Lower lobe of right lung (tissue), 2 donors: ENCODE data around the gene RAP1A. TPM values are rescaled to one million over a fixed set of nuclear protein-coding genes. Genes with fewer than 3 reads are reported as not detected.
"Not testable (repeated sequence)": the region's sequence is repeated elsewhere in the genome, so short reads cannot be mapped to it uniquely, and the experiment has no call there.

Source experiments
- ATAC-seq, 2 donors: fragments of 200-7000 bp; cut with Tn5 transposase; one replicate each; pipeline ENCODE4 v1.9.1; 2020 to 2022; ENCODE audit warnings: mild to moderate bottlenecking in 2 of 2, moderate library complexity in 2 of 2
- DNase-seq: peaks from one replicate; pipeline ENCODE4 v3.0.0-alpha.2; 2020
- H3K27ac ChIP-seq: fragments of 200-600 bp; one replicate; pipeline ENCODE4 v1.8.0; 2022
- H3K27me3 ChIP-seq: fragments of 200-600 bp; one replicate; pipeline ENCODE4 v1.8.0; 2022; ENCODE audit warnings: low read depth
- H3K36me3 ChIP-seq: fragments of 200-600 bp; one replicate; pipeline ENCODE4 v1.8.0; 2022; ENCODE audit warnings: mild to moderate bottlenecking
- H3K4me1 ChIP-seq: fragments of 200-600 bp; one replicate; pipeline ENCODE4 v1.8.0; 2022
- H3K4me3 ChIP-seq: fragments of 200-600 bp; one replicate; pipeline ENCODE4 v1.8.0; 2022; ENCODE audit warnings: mild to moderate bottlenecking
- H3K9me3 ChIP-seq: fragments of 200-600 bp; one replicate; pipeline ENCODE4 v1.8.0; 2022
- intact Hi-C: fragments of 100-400 bp; cut with DNase I; formaldehyde crosslinking; loops from one replicate; pipeline ENCODE4 v1.11.0; 2022
- total RNA-seq: library from RNA; stranded (reverse); fragmentation: NEBNext Ultra II Directional; extraction: Animal tissue kit (Norgen Biotek cat#: 25700); gene quantifications from one replicate; pipeline ENCODE4 v1.2.1, GENCODE V29; 2021
- TF ChIP-seq, protein P1 (sequence below): fragments of 200-600 bp; IDR thresholded peaks from one replicate; pipeline ENCODE4 v1.8.0; 2022; ENCODE audit warnings: antibody characterized with exemption, mild to moderate bottlenecking
- donor health status: DM: no; HTN: yes; CAD: no; lungs with severe emphysema.

The RAP1A gene
- total RNA-seq, 1 donor from 2014 or later = 134 TPM

- DNase-seq = no peak
- H3K27ac ChIP-seq = no peak overlapping the region
- H3K4me1 ChIP-seq = peaks cover 54% of the 10 kb centered on the region
Observed at GRCh38 chr1:111669268-111669667, 49.7 kb downstream of the RAP1A start.

GRCh38 chr1:111671852-111672251, 52.3 kb downstream of the RAP1A start:
- H3K4me1 ChIP-seq = peaks cover 30% of the 10 kb centered on the region
- DNase-seq (no peak), ATAC-seq (no peak)
- no peak overlapping the region for H3K27ac ChIP-seq
- TF ChIP-seq, protein P1, sequence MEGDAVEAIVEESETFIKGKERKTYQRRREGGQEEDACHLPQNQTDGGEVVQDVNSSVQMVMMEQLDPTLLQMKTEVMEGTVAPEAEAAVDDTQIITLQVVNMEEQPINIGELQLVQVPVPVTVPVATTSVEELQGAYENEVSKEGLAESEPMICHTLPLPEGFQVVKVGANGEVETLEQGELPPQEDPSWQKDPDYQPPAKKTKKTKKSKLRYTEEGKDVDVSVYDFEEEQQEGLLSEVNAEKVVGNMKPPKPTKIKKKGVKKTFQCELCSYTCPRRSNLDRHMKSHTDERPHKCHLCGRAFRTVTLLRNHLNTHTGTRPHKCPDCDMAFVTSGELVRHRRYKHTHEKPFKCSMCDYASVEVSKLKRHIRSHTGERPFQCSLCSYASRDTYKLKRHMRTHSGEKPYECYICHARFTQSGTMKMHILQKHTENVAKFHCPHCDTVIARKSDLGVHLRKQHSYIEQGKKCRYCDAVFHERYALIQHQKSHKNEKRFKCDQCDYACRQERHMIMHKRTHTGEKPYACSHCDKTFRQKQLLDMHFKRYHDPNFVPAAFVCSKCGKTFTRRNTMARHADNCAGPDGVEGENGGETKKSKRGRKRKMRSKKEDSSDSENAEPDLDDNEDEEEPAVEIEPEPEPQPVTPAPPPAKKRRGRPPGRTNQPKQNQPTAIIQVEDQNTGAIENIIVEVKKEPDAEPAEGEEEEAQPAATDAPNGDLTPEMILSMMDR = no peak
- H3K27me3 ChIP-seq = no peaks in the 10 kb centered on the region
- no peak overlapping the region for H3K4me3 ChIP-seq
- peaks cover 11% of the 10 kb centered on the region for H3K36me3 ChIP-seq
- no peaks in the 10 kb centered on the region for H3K9me3 ChIP-seq
- intact Hi-C loops = no loop called here

More at GRCh38 chr1:111669268-111669667, 49.7 kb downstream of the RAP1A start:
- ATAC-seq = no peak
- intact Hi-C loops = no loop called here
- Histone ChIP-seq H3K9me3 (no peaks in the 10 kb centered on the region), H3K36me3 (peaks cover 9% of the 10 kb centered on the region), H3K4me3 (no peak overlapping the region), H3K27me3 (no peaks in the 10 kb centered on the region)
- TF ChIP-seq, protein P1 = no peak

DNA sequence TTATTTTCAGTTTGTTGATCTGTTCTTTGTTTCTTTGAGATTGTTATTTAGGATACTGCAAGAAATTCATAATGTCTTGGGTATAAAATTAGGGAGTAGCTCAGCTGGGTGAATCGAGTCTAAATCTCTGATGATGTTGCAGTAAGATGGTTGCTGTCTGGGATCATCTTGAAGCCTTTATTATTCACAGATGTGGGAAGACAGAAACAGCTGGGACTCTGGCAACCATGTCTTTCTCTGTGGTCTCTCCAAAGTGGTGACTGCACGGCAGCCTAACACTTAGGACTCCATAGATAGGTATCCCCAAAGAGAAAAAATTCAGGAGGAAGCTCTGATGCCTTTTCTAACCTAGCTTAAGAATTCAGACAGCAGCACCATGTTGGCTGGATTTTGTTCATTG, 52.7 kb downstream of the RAP1A start:
- no peak overlapping the region for H3K4me3 ChIP-seq
- ATAC-seq = no peak
- intact Hi-C loops = no loop called here
- no peaks in the 10 kb centered on the region for H3K9me3 ChIP-seq
- H3K4me1 ChIP-seq = peaks cover 30% of the 10 kb centered on the region
- H3K36me3 ChIP-seq = peaks cover 14% of the 10 kb centered on the region
- DNase-seq = no peak
- TF ChIP-seq, protein P1 = no peak
- H3K27me3 ChIP-seq = no peaks in the 10 kb centered on the region
- H3K27ac ChIP-seq = no peak overlapping the region

GRCh38 chr1:111677604-111678003, 58.0 kb downstream of the RAP1A start:
- no peak overlapping the region for H3K27ac ChIP-seq
- H3K4me3 ChIP-seq = no peak overlapping the region
- H3K4me1 ChIP-seq = peaks cover 6% of the 10 kb centered on the region
- intact Hi-C loops = no loop called here
- ATAC-seq (no peak), DNase-seq (no peak)
- peaks cover 5% of the 10 kb centered on the region for H3K36me3 ChIP-seq
- TF ChIP-seq, protein P1 = no peak
- H3K9me3 ChIP-seq = peaks cover 4% of the 10 kb centered on the region
- H3K27me3 ChIP-seq = no peaks in the 10 kb centered on the region

DNA sequence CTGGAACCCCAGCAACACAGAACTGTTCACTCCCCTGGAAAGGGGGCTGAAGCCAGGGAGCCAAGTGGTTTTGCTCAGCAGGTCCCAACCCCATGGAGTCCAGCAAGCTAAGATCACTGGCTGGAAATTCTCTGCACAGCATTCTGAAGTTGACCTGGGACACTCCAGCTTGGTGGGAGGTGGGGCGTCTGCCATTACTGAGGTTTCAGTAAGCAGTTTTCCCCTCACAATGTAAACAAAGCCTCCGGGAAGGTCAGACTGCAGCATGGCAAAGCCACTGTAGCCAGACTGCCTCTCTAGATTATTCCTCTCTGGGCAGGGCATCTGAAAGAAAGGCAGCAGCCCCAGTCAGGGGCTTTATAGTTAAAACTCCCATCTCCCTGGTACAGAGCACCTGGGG, 60.0 kb downstream of the RAP1A start:
- TF ChIP-seq, protein P1 = no peak
- Histone ChIP-seq H3K27ac (no peak overlapping the region), H3K27me3 (no peaks in the 10 kb centered on the region), H3K4me1 (no peaks in the 10 kb centered on the region), H3K36me3 (peaks cover 5% of the 10 kb centered on the region), H3K4me3 (no peak overlapping the region), H3K9me3 (peaks cover 4% of the 10 kb centered on the region)
- DNase-seq (no peak), ATAC-seq (no peak)
- intact Hi-C loops = no loop called here

GRCh38 chr1:111680212-111680800, 60.7 kb downstream of the RAP1A start:
- intact Hi-C loops, ATAC-seq, DNase-seq, H3K4me3 ChIP-seq, H3K9me3 ChIP-seq, H3K36me3 ChIP-seq, H3K27me3 ChIP-seq, H3K4me1 ChIP-seq, H3K27ac ChIP-seq: not testable (repeated sequence)

- ATAC-seq, H3K4me1 ChIP-seq, intact Hi-C loops, H3K9me3 ChIP-seq, H3K27ac ChIP-seq, H3K27me3 ChIP-seq, DNase-seq, H3K4me3 ChIP-seq, H3K36me3 ChIP-seq: not testable (repeated sequence)
Observed at GRCh38 chr1:111685293-111686153, 65.9 kb downstream of the RAP1A start.
